Karpas-422 (cell line): ENCODE measurements around the gene CDK6. TPM values are rescaled to one million over a fixed set of nuclear protein-coding genes. Genes with fewer than 3 reads are reported as not detected.

Source experiments
- DNase-seq: peaks from one replicate; pipeline ENCODE4 v3.0.0-alpha.2; 2015
- H2AFZ ChIP-seq: fragments of 200-600 bp; sonication (generic); 2 replicates; pipeline ENCODE4 v1.6.1; 2014; ENCODE audit warnings: antibody characterized with exemption, low read length, mixed read lengths
- H3K27ac ChIP-seq: fragments of 200-600 bp; sonication (generic); 2 replicates; pipeline ENCODE4 v1.5.1; 2014; ENCODE audit warnings: mild to moderate bottlenecking, low read length, moderate library complexity
- H3K27me3 ChIP-seq: fragments of 200-600 bp; sonication (generic); 2 replicates; pipeline ENCODE4 v1.6.1; 2014; ENCODE audit warnings: low read length, mixed read lengths
- H3K36me3 ChIP-seq: fragments of 200-600 bp; sonication (generic); 2 replicates; pipeline ENCODE4 v1.6.1; 2014; ENCODE audit warnings: low read length, mixed read lengths; ENCODE audit not compliant: insufficient read depth
- H3K4me1 ChIP-seq: fragments of 200-600 bp; sonication (generic); 2 replicates; pipeline ENCODE4 v1.6.1; 2014; ENCODE audit warnings: mild to moderate bottlenecking, low read length, mixed read lengths
- H3K4me2 ChIP-seq: fragments of 200-600 bp; sonication (generic); 2 replicates; pipeline ENCODE4 v1.6.1; 2014; ENCODE audit warnings: low read length, low read depth, mild to moderate bottlenecking; ENCODE audit not compliant: poor library complexity, severe bottlenecking
- H3K4me3 ChIP-seq: fragments of 200-600 bp; sonication (generic); 2 replicates; pipeline ENCODE4 v1.5.1; 2014; ENCODE audit warnings: mild to moderate bottlenecking, antibody characterized with exemption, low read length, mixed read lengths
- H3K79me2 ChIP-seq: fragments of 200-600 bp; sonication (generic); 2 replicates; pipeline ENCODE4 v1.6.1; 2014; ENCODE audit warnings: mild to moderate bottlenecking, low read length, mixed read lengths
- H3K9ac ChIP-seq: fragments of 200-600 bp; sonication (generic); 2 replicates; pipeline ENCODE4 v1.6.0; 2014; ENCODE audit warnings: low read length
- H3K9me2 ChIP-seq: fragments of 200-600 bp; sonication (generic), shearing (Covaris generic); replicated peaks from 2 replicates; pipeline ENCODE4 v1.6.0; 2014; ENCODE audit warnings: mild to moderate bottlenecking, low read length, moderate library complexity; ENCODE audit not compliant: insufficient read depth
- H3K9me3 ChIP-seq: fragments of 300-700, 200-600 bp; sonication (generic); 2 replicates; pipeline ENCODE4 v1.6.1; 2014; ENCODE audit warnings: low read length, mixed read lengths
- H4K20me1 ChIP-seq: fragments of 200-600 bp; sonication (generic); 2 replicates; pipeline ENCODE4 v1.6.1; 2014; ENCODE audit warnings: mild to moderate bottlenecking, antibody characterized with exemption, low read length, low read depth; ENCODE audit not compliant: insufficient read depth
- total RNA-seq: library from RNA; depleted of rRNA; stranded (reverse); fragments of >200 nt; shearing (Covaris generic); gene quantifications from 2 replicates; pipeline ENCODE4 v1.2.3, GENCODE V29; 2014; ENCODE audit warnings: low replicate concordance

CDK6 gene
- total RNA-seq, 1 experiment from 2014 or later, result 65.1 TPM

- Histone ChIP-seq H3K4me3 (no peak overlapping the region), H3K9me2 (no peaks in the 10 kb centered on the region), H3K9me3 (no peaks in the 10 kb centered on the region), H3K27me3 (no peaks in the 10 kb centered on the region), H3K4me2 (no peak overlapping the region), H3K4me1 (peaks cover 37% of the 10 kb centered on the region), H3K36me3 (0 out of 2 replicates have a peak, but pooled peaks cover 4% of the 10 kb centered on the region), H2AFZ (no peak overlapping the region), H4K20me1 (no peaks in the 10 kb centered on the region), H3K27ac (no peak overlapping the region), H3K79me2 (peaks cover 22% of the 10 kb centered on the region), H3K9ac (no peak overlapping the region)
- DNase-seq, result no peak
Measured at GRCh38 chr7:92625617-92626016, 210.8 kb downstream of the CDK6 start.

GRCh38 chr7:92624298-92624996 lies 211.9 kb downstream of the CDK6 start:
- Histone ChIP-seq H2AFZ (no peak overlapping the region), H3K27me3 (no peaks in the 10 kb centered on the region), H3K27ac (no peak overlapping the region), H4K20me1 (no peaks in the 10 kb centered on the region), H3K4me1 (peaks cover 37% of the 10 kb centered on the region), H3K9me3 (no peaks in the 10 kb centered on the region), H3K36me3 (0 out of 2 replicates have a peak, but pooled peaks cover 4% of the 10 kb centered on the region), H3K4me2 (no peak overlapping the region), H3K4me3 (no peak overlapping the region), H3K9ac (no peak overlapping the region), H3K9me2 (no peaks in the 10 kb centered on the region), H3K79me2 (peaks cover 28% of the 10 kb centered on the region)
- no peak for DNase-seq

GRCh38 chr7:92623544-92623943 lies 212.8 kb downstream of the CDK6 start:
- H4K20me1 ChIP-seq, result no peaks in the 10 kb centered on the region
- H3K79me2 ChIP-seq, result peaks cover 29% of the 10 kb centered on the region
- H3K4me2 ChIP-seq, result peak overlapping the region; percentile 52
- H2AFZ ChIP-seq, result no peak overlapping the region
- H3K9me2 ChIP-seq, result no peaks in the 10 kb centered on the region
- H3K9me3 ChIP-seq, result no peaks in the 10 kb centered on the region
- no peak for DNase-seq
- H3K4me1 ChIP-seq, result peaks cover 37% of the 10 kb centered on the region
- H3K27me3 ChIP-seq, result no peaks in the 10 kb centered on the region
- no peak overlapping the region for H3K4me3 ChIP-seq
- 0 out of 2 replicates have a peak, but pooled peaks cover 3% of the 10 kb centered on the region for H3K36me3 ChIP-seq
- H3K9ac ChIP-seq, result no peak overlapping the region
- H3K27ac ChIP-seq, result peak overlapping the region; percentile 78

- Histone ChIP-seq H3K9me2 (no peaks in the 10 kb centered on the region), H3K27me3 (no peaks in the 10 kb centered on the region), H4K20me1 (no peaks in the 10 kb centered on the region), H3K36me3 (no peaks in the 10 kb centered on the region), H3K4me1 (peaks cover 37% of the 10 kb centered on the region), H2AFZ (no peak overlapping the region), H3K4me3 (peak overlapping the region; percentile 25; the same call in 1 of the 2 replicates), H3K79me2 (peaks cover 29% of the 10 kb centered on the region), H3K9me3 (no peaks in the 10 kb centered on the region), H3K9ac (peak overlapping the region; percentile 41), H3K27ac (peak overlapping the region; percentile 78), H3K4me2 (peak overlapping the region; percentile 52)
- DNase-seq, result peak; percentile 54
Measured at GRCh38 chr7:92622685-92623084, 213.7 kb downstream of the CDK6 start.

- peak; percentile 58 for DNase-seq
- H3K9me2 ChIP-seq, result no peaks in the 10 kb centered on the region
- peaks cover 24% of the 10 kb centered on the region for H3K79me2 ChIP-seq
- no peaks in the 10 kb centered on the region for H4K20me1 ChIP-seq
- H3K4me3 ChIP-seq, result peak overlapping the region; percentile 25; the same call in 1 of the 2 replicates
- no peaks in the 10 kb centered on the region for H3K27me3 ChIP-seq
- no peaks in the 10 kb centered on the region for H3K36me3 ChIP-seq
- no peaks in the 10 kb centered on the region for H3K9me3 ChIP-seq
- peak overlapping the region; percentile 5; the same call in 1 of the 2 replicates for H3K9ac ChIP-seq
- peak overlapping the region; percentile 78 for H3K27ac ChIP-seq
- peak overlapping the region; percentile 52 for H3K4me2 ChIP-seq
- H2AFZ ChIP-seq, result no peak overlapping the region
- peaks cover 37% of the 10 kb centered on the region for H3K4me1 ChIP-seq
Measured at GRCh38 chr7:92622030-92622429, 214.3 kb downstream of the CDK6 start.

GRCh38 chr7:92621561-92622023 lies 214.8 kb downstream of the CDK6 start:
- H3K27ac ChIP-seq, result peak overlapping the region; percentile 78
- H3K9me3 ChIP-seq, result no peaks in the 10 kb centered on the region
- no peaks in the 10 kb centered on the region for H3K36me3 ChIP-seq
- no peaks in the 10 kb centered on the region for H3K27me3 ChIP-seq
- H3K9ac ChIP-seq, result peak overlapping the region; percentile 5; the same call in 1 of the 2 replicates
- peaks cover 37% of the 10 kb centered on the region for H3K4me1 ChIP-seq
- H4K20me1 ChIP-seq, result no peaks in the 10 kb centered on the region
- peak; percentile 48 for DNase-seq
- H3K4me3 ChIP-seq, result peak overlapping the region; percentile 25; the same call in 1 of the 2 replicates
- no peak overlapping the region for H2AFZ ChIP-seq
- peaks cover 23% of the 10 kb centered on the region for H3K79me2 ChIP-seq
- H3K4me2 ChIP-seq, result peak overlapping the region; percentile 52
- H3K9me2 ChIP-seq, result no peaks in the 10 kb centered on the region

- peak overlapping the region; percentile 5; the same call in 1 of the 2 replicates for H3K9ac ChIP-seq
Measured at GRCh38 chr7:92621026-92621540, 215.3 kb downstream of the CDK6 start.

GRCh38 chr7:92615861-92616260 lies 220.5 kb downstream of the CDK6 start:
- H3K4me2 ChIP-seq, result no peak overlapping the region
- H3K4me1 ChIP-seq, result peaks cover 25% of the 10 kb centered on the region
- H3K9ac ChIP-seq, result no peak overlapping the region
- no peak overlapping the region for H3K4me3 ChIP-seq
- no peak for DNase-seq
- no peak overlapping the region for H2AFZ ChIP-seq
- no peaks in the 10 kb centered on the region for H3K36me3 ChIP-seq
- H3K9me2 ChIP-seq, result no peaks in the 10 kb centered on the region
- peaks cover 10% of the 10 kb centered on the region for H3K79me2 ChIP-seq
- no peaks in the 10 kb centered on the region for H4K20me1 ChIP-seq
- no peak overlapping the region for H3K27ac ChIP-seq
- H3K9me3 ChIP-seq, result no peaks in the 10 kb centered on the region
- no peaks in the 10 kb centered on the region for H3K27me3 ChIP-seq

More at GRCh38 chr7:92621026-92621540, 215.3 kb downstream of the CDK6 start:
- H3K4me3 ChIP-seq, result no peak overlapping the region
- H3K79me2 ChIP-seq, result peaks cover 20% of the 10 kb centered on the region
- peaks cover 37% of the 10 kb centered on the region for H3K4me1 ChIP-seq
- H3K27ac ChIP-seq, result peak overlapping the region; percentile 78
- no peaks in the 10 kb centered on the region for H4K20me1 ChIP-seq
- H3K9me2 ChIP-seq, result no peaks in the 10 kb centered on the region
- no peaks in the 10 kb centered on the region for H3K36me3 ChIP-seq
- H3K27me3 ChIP-seq, result no peaks in the 10 kb centered on the region
- no peak overlapping the region for H2AFZ ChIP-seq
- H3K4me2 ChIP-seq, result peak overlapping the region; percentile 52
- peak; percentile 88 for DNase-seq
- no peaks in the 10 kb centered on the region for H3K9me3 ChIP-seq
